ENCODE results near the gene SERPINA3. TPM values are rescaled to one million over a fixed set of nuclear protein-coding genes. Genes with fewer than 3 reads are reported as not detected.

The SERPINA3 gene
- total and polyA plus RNA-seq, 8 donors = 1.1 to 198 (median 1.4) TPM

DNA sequence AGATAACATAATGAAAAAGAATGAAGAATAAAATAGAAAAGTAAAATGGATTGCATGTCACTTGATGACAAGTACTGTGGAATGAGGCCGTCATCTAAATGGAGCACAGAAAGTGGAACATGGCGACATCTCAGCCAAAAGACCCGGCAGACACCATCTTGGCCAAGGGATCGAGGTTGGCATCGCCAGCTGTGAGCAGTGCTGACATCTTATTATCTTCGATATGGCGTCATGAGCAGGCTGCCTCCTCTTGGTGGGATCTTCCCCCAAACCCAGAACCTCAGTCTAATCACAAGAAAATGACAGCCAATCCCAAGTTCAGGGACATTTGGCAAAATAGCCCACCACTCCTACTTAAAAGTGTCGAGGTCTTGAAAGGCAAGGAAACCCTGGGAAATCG, 15.8 kb upstream of the SERPINA3 start:
- intact Hi-C loops (cut with DNase I) = no loop called here
- Histone ChIP-seq H3K4me1 (peaks cover 6 to 8% of the 10 kb centered on the region in 2 donors), H3K4me3 (no peak overlapping the region), H3K27me3 (peaks cover 0 to 3% of the 10 kb centered on the region in 2 donors), H3K9me3 (no peaks in the 10 kb centered on the region), H3K36me3 (no peaks in the 10 kb centered on the region), H3K27ac (no peak overlapping the region)
- no peak for ATAC-seq
- no peak for DNase-seq
- TF ChIP-seq, protein P1, sequence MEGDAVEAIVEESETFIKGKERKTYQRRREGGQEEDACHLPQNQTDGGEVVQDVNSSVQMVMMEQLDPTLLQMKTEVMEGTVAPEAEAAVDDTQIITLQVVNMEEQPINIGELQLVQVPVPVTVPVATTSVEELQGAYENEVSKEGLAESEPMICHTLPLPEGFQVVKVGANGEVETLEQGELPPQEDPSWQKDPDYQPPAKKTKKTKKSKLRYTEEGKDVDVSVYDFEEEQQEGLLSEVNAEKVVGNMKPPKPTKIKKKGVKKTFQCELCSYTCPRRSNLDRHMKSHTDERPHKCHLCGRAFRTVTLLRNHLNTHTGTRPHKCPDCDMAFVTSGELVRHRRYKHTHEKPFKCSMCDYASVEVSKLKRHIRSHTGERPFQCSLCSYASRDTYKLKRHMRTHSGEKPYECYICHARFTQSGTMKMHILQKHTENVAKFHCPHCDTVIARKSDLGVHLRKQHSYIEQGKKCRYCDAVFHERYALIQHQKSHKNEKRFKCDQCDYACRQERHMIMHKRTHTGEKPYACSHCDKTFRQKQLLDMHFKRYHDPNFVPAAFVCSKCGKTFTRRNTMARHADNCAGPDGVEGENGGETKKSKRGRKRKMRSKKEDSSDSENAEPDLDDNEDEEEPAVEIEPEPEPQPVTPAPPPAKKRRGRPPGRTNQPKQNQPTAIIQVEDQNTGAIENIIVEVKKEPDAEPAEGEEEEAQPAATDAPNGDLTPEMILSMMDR (IDR thresholded peaks at IDR 0.05) = no peak

DNA sequence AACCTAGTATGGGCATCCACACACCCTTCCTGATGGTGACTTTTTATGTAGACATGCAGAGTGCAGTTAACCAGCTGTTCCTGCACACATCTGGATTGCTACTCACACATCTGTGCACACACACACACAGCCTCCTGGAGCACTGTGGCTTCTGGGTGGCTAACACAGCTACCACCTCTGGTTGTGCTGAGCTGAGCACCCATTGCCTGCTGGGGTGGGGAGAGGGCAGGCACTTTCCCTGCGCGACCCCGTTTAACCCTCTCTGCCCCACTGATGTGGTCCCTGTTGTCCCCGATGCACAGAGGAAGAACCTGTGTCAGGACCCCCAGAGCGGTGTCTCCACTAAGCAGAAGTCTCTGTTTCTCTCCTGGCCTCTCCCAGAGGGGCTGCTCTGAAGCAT, 14.4 kb upstream of the SERPINA3 start:
- intact Hi-C loops (cut with DNase I) = no loop called here
- no peak for DNase-seq
- ATAC-seq = no peak
- no peaks in the 10 kb centered on the region for H3K36me3 ChIP-seq
- H3K4me1 ChIP-seq = peaks cover 6 to 8% of the 10 kb centered on the region in 2 donors
- H3K9me3 ChIP-seq = no peaks in the 10 kb centered on the region
- H3K27me3 ChIP-seq = peaks cover 0 to 3% of the 10 kb centered on the region in 2 donors
- TF ChIP-seq, protein P1 (IDR thresholded peaks at IDR 0.05) = no peak
- H3K27ac ChIP-seq = no peak overlapping the region
- H3K4me3 ChIP-seq = no peak overlapping the region

- Histone ChIP-seq H3K36me3 (no peaks in the 10 kb centered on the region), H3K4me1 (peaks cover 6 to 8% of the 10 kb centered on the region in 2 donors), H3K27me3 (peaks cover 0 to 3% of the 10 kb centered on the region in 2 donors), H3K4me3 (no peak overlapping the region), H3K27ac (no peak overlapping the region), H3K9me3 (no peaks in the 10 kb centered on the region)
- no peak for ATAC-seq
- TF ChIP-seq, protein P1 (IDR thresholded peaks at IDR 0.05) = no peak
- intact Hi-C loops (cut with DNase I) = no loop called here
- DNase-seq = no peak
Measured at GRCh38 chr14:94598506-94598815, 13.7 kb upstream of the SERPINA3 start.

DNA sequence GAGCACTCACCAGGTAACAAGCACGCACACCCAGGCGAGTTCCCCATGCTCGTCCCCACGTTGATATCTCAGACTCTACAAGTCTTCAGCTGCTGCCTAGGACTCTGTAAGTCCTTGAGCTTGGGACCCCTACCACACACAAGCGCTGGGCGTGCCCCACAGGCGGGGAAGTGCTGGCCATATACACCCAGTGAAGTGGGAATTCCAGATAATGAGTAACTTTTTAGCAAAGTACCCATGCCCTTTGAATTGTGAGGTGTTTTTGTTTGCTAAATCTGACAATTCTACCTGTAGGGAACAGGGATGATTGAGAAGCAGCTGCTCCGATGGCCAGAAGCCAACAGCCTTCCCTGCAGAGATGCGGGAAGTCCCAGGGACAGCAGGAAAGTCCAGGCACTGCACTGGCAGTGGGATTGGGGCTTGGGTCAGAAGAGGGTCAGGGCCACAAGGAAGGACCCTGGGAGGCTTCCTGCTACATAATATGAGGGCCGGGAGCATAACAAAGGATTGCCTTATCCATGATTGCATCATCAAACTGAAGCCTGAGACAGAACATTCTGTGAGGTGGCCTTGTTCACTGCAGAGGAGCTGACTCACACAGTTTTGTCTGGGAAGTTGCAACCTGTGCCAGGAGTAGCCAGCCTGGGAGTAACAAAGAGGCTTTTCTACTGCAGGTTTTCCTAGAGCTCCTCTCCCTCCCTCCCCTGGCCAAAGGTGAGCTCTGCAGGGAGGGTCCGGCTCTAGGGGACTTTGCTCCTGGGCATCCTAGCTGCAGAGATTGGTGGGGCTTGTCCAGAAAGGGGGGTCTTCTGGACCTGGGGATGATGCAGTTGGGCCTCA, 13.2 kb upstream of the SERPINA3 start:
- Histone ChIP-seq H3K4me3 (no peak overlapping the region), H3K4me1 (peaks cover 6 to 8% of the 10 kb centered on the region in 2 donors), H3K9me3 (no peaks in the 10 kb centered on the region), H3K36me3 (no peaks in the 10 kb centered on the region), H3K27me3 (peaks cover 0 to 3% of the 10 kb centered on the region in 2 donors), H3K27ac (peak overlapping the region; percentile 45 to 77)
- intact Hi-C loops (cut with DNase I) = no loop called here
- peak; percentile 78 for ATAC-seq
- DNase-seq = peak in 2 of 4 donors; percentile 55 to 63
- TF ChIP-seq, protein P1 (IDR thresholded peaks at IDR 0.05) = no peak

DNA sequence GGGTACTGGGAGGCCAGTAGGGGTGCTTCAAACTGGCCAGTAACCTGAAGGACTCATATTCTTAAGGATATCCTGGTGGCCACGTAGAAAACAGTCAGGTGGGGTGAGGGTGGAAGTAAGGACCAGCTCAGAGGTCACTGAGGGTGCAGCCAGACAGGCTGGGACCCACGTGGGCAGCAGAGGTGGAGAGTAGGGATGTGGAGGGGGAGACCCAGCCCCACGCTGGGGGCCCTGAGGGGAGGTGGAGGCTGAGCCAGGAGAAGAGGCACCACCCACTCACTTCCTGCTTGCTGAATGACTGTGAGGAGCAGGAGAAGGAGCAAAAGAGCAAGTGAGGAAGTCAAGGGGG, 12.6 kb upstream of the SERPINA3 start:
- Histone ChIP-seq H3K4me1 (peaks cover 6 to 8% of the 10 kb centered on the region in 2 donors), H3K36me3 (no peaks in the 10 kb centered on the region), H3K27me3 (peaks cover 0 to 3% of the 10 kb centered on the region in 2 donors), H3K9me3 (no peaks in the 10 kb centered on the region), H3K27ac (peak overlapping the region; percentile 43 to 77), H3K4me3 (no peak overlapping the region)
- TF ChIP-seq, protein P1 (IDR thresholded peaks at IDR 0.05) = no peak
- intact Hi-C loops (cut with DNase I) = no loop called here
- no peak for ATAC-seq
- no peak for DNase-seq
